Measurements from ENCODE around the gene VWCE.

VWCE gene

GRCh38 chr11:61310749-61311148, 15.6 kb upstream of the VWCE start:
- Histone ChIP-seq H3K27me3 (replicated peaks; ENCODE audit: insufficient read depth, low read length) (no peaks in the 10 kb centered on the region), H3K4me3 (ENCODE audit: low read length) (no peak overlapping the region), H3K9me2 (replicated peaks; ENCODE audit: insufficient read depth, low read length) (no peaks in the 10 kb centered on the region), H3K27ac (ENCODE audit: low read length) (no peak overlapping the region), H3K9me3 (replicated peaks; ENCODE audit: insufficient read depth, low read length) (no peaks in the 10 kb centered on the region), H3K9ac (ENCODE audit: low read length) (no peak overlapping the region), H4K20me1 (ENCODE audit: insufficient read depth, low read length) (no peaks in the 10 kb centered on the region), H3K79me2 (ENCODE audit: low read length) (no peaks in the 10 kb centered on the region), H3K4me1 (ENCODE audit: low read length) (no peaks in the 10 kb centered on the region), H3F3A (ENCODE audit: insufficient read depth, low read length) (no peaks in the 10 kb centered on the region), H3K4me2 (ENCODE audit: low read depth, low read length) (no peak overlapping the region), H2AFZ (ENCODE audit: low read length) (no peak overlapping the region), H3K36me3 (replicated peaks; ENCODE audit: insufficient read depth, low read length) (peaks cover 26% of the 10 kb centered on the region)
- DNase-seq = no peak
- no peak for TF ChIP-seq EZH2 (optimal IDR thresholded peaks at IDR 0.05; ENCODE audit: low read depth, low read length)
- no peak for TF ChIP-seq EZH2phosphoT487 (IDR thresholded peaks at IDR 0.05; ENCODE audit: low read length)
- TF ChIP-seq CTCF (IDR thresholded peaks at IDR 0.05; ENCODE audit: low read length) = no peak

- Histone ChIP-seq H3K4me1 (ENCODE audit: low read length) (no peaks in the 10 kb centered on the region), H4K20me1 (ENCODE audit: insufficient read depth, low read length) (no peaks in the 10 kb centered on the region), H3F3A (ENCODE audit: insufficient read depth, low read length) (no peaks in the 10 kb centered on the region), H3K9me2 (replicated peaks; ENCODE audit: insufficient read depth, low read length) (no peaks in the 10 kb centered on the region), H3K79me2 (ENCODE audit: low read length) (no peaks in the 10 kb centered on the region), H3K4me3 (ENCODE audit: low read length) (no peak overlapping the region), H3K36me3 (replicated peaks; ENCODE audit: insufficient read depth, low read length) (peaks cover 26% of the 10 kb centered on the region), H3K4me2 (ENCODE audit: low read depth, low read length) (no peak overlapping the region), H3K9me3 (replicated peaks; ENCODE audit: insufficient read depth, low read length) (no peaks in the 10 kb centered on the region), H3K27me3 (replicated peaks; ENCODE audit: insufficient read depth, low read length) (no peaks in the 10 kb centered on the region), H2AFZ (ENCODE audit: low read length) (no peak overlapping the region), H3K9ac (ENCODE audit: low read length) (no peak overlapping the region), H3K27ac (ENCODE audit: low read length) (no peak overlapping the region)
- no peak for DNase-seq
- TF ChIP-seq EZH2 (optimal IDR thresholded peaks at IDR 0.05; ENCODE audit: low read depth, low read length) (no peak), CTCF (IDR thresholded peaks at IDR 0.05; ENCODE audit: low read length) (no peak), EZH2phosphoT487 (IDR thresholded peaks at IDR 0.05; ENCODE audit: low read length) (no peak)
Observed at GRCh38 chr11:61309739-61310138, 14.6 kb upstream of the VWCE start.

- H2AFZ ChIP-seq (ENCODE audit: low read length) = no peak overlapping the region
- H3K4me1 ChIP-seq (ENCODE audit: low read length) = no peaks in the 10 kb centered on the region
- H3K9ac ChIP-seq (ENCODE audit: low read length) = no peak overlapping the region
- no peaks in the 10 kb centered on the region for H4K20me1 ChIP-seq (ENCODE audit: insufficient read depth, low read length)
- peaks cover 22% of the 10 kb centered on the region for H3K36me3 ChIP-seq (replicated peaks; ENCODE audit: insufficient read depth, low read length)
- no peaks in the 10 kb centered on the region for H3K27me3 ChIP-seq (replicated peaks; ENCODE audit: insufficient read depth, low read length)
- no peak for DNase-seq
- no peak overlapping the region for H3K4me2 ChIP-seq (ENCODE audit: low read depth, low read length)
- no peaks in the 10 kb centered on the region for H3F3A ChIP-seq (ENCODE audit: insufficient read depth, low read length)
- no peak overlapping the region for H3K4me3 ChIP-seq (ENCODE audit: low read length)
- H3K9me3 ChIP-seq (replicated peaks; ENCODE audit: insufficient read depth, low read length) = no peaks in the 10 kb centered on the region
- H3K79me2 ChIP-seq (ENCODE audit: low read length) = no peaks in the 10 kb centered on the region
- no peak overlapping the region for H3K27ac ChIP-seq (ENCODE audit: low read length)
- H3K9me2 ChIP-seq (replicated peaks; ENCODE audit: insufficient read depth, low read length) = no peaks in the 10 kb centered on the region
- TF ChIP-seq CTCF (IDR thresholded peaks at IDR 0.05; ENCODE audit: low read length) (no peak), EZH2 (optimal IDR thresholded peaks at IDR 0.05; ENCODE audit: low read depth, low read length) (no peak), EZH2phosphoT487 (IDR thresholded peaks at IDR 0.05; ENCODE audit: low read length) (no peak)
Observed at GRCh38 chr11:61309141-61309540, 14.0 kb upstream of the VWCE start.

Measured in MM.1S (cell line).